Measurements from ENCODE around the gene DIP2C. TPM values are rescaled to one million over a fixed set of nuclear protein-coding genes. Genes with fewer than 3 reads are reported as not detected.

Gene DIP2C
- total RNA-seq, 2 experiments from 2014 or later = 0.85 to 0.95 TPM

- Mint-ChIP-seq H3K36me3 (ENCODE audit: low read depth) (no peaks in the 10 kb centered on the region), H3K9me3 (no peaks in the 10 kb centered on the region), H3K4me3 (no peak overlapping the region), H3K4me1 (ENCODE audit: low read depth) (no peaks in the 10 kb centered on the region), H3K27me3 (peaks cover 6% of the 10 kb centered on the region), H3K27ac (no peak overlapping the region)
- TF ChIP-seq CTCF (IDR thresholded peaks at IDR 0.05) = no peak
- DNase-seq (no peak), ATAC-seq (no peak)
- intact Hi-C loops (cut with micrococcal nuclease) = no loop called here
- ChIA-PET CTCF (no interaction called here), POLR2A (no interaction called here)
Observed at GRCh38 chr10:631266-631665, 58.2 kb downstream of the DIP2C start.

- intact Hi-C loops (cut with micrococcal nuclease) = no loop called here
- POLR2A ChIA-PET = interaction anchor here (0.7 kb wide), 1 partner anchor 204 kb away, joined by 3 read pairs; no protein-coding TSS in a partner anchor
- no peaks in the 10 kb centered on the region for H3K4me1 Mint-ChIP-seq (ENCODE audit: low read depth)
- TF ChIP-seq CTCF (IDR thresholded peaks at IDR 0.05) = no peak
- H3K4me3 Mint-ChIP-seq = no peak overlapping the region
- H3K27me3 Mint-ChIP-seq = peaks cover 5% of the 10 kb centered on the region
- H3K9me3 Mint-ChIP-seq = no peaks in the 10 kb centered on the region
- CTCF ChIA-PET = no interaction called here
- DNase-seq (no peak), ATAC-seq (no peak)
- no peaks in the 10 kb centered on the region for H3K36me3 Mint-ChIP-seq (ENCODE audit: low read depth)
- no peak overlapping the region for H3K27ac Mint-ChIP-seq
Observed at GRCh38 chr10:630581-631073, 58.8 kb downstream of the DIP2C start.

- H3K27ac Mint-ChIP-seq = no peak overlapping the region
- H3K27me3 Mint-ChIP-seq = peaks cover 2% of the 10 kb centered on the region
- DNase-seq = no peak
- CTCF ChIA-PET = interaction anchor here (0.6 kb wide), 1 partner anchor 172 kb away, joined by 3 read pairs; no protein-coding TSS in a partner anchor
- H3K9me3 Mint-ChIP-seq = no peaks in the 10 kb centered on the region
- no peak for TF ChIP-seq CTCF (IDR thresholded peaks at IDR 0.05)
- intact Hi-C loops (cut with micrococcal nuclease) = no loop called here
- ATAC-seq = no peak
- H3K4me1 Mint-ChIP-seq (ENCODE audit: low read depth) = no peaks in the 10 kb centered on the region
- H3K4me3 Mint-ChIP-seq = no peak overlapping the region
- H3K36me3 Mint-ChIP-seq (ENCODE audit: low read depth) = no peaks in the 10 kb centered on the region
- POLR2A ChIA-PET = interaction anchor here (0.7 kb wide), 1 partner anchor 203 kb away, joined by 3 read pairs; no protein-coding TSS in a partner anchor
Observed at GRCh38 chr10:629186-629998, 60.1 kb downstream of the DIP2C start.

- ChIA-PET CTCF (no interaction called here), POLR2A (no interaction called here)
- DNase-seq = no peak
- Mint-ChIP-seq H3K27me3 (peaks cover 2% of the 10 kb centered on the region), H3K36me3 (ENCODE audit: low read depth) (no peaks in the 10 kb centered on the region), H3K9me3 (no peaks in the 10 kb centered on the region), H3K4me3 (no peak overlapping the region), H3K4me1 (ENCODE audit: low read depth) (no peaks in the 10 kb centered on the region), H3K27ac (no peak overlapping the region)
- no peak for ATAC-seq
- intact Hi-C loops (cut with micrococcal nuclease) = no loop called here
- TF ChIP-seq CTCF (IDR thresholded peaks at IDR 0.05) = no peak
Observed at GRCh38 chr10:628386-629045, 61.0 kb downstream of the DIP2C start.
